Breast epithelium (tissue), 4 donors: Measurements from ENCODE around the gene PIK3R1. TPM values are rescaled to one million over a fixed set of nuclear protein-coding genes. Genes with fewer than 3 reads are reported as not detected.

Source experiments
- DNase-seq, 2 donors: peaks; one replicate each; pipeline ENCODE4 v3.0.0-alpha.2; 2019; ENCODE audit warnings: low spot score in 2 of 2
- H3K27ac ChIP-seq, 2 donors: fragments of 200-600 bp; sonication (generic) in 1 of 2; one replicate each; pipeline ENCODE4 v1.5.1; 2016 to 2019; ENCODE audit warnings: mild to moderate bottlenecking in 1 of 2
- H3K27me3 ChIP-seq, 2 donors: fragments of 200-600 bp; sonication (generic) in 1 of 2; one replicate each; pipeline versions ENCODE4 v1.5.1 to v1.6.0; 2017 to 2019; ENCODE audit warnings: control low read depth in 1 of 2, mild to moderate bottlenecking in 1 of 2
- H3K36me3 ChIP-seq: fragments of 200-600 bp; one replicate; pipeline ENCODE4 v1.5.1; 2019
- H3K4me1 ChIP-seq, 2 donors: fragments of 200-600 bp; sonication (generic); one replicate each; pipeline ENCODE4 v1.5.1; 2016 to 2019; ENCODE audit warnings: control low read depth in 1 of 2
- H3K4me3 ChIP-seq, 3 donors: fragments of 200-600 bp; sonication (generic); 1 replicate in 2 of 3; 2 replicates in 1 of 3; pipeline ENCODE4 v1.5.1; 2016 to 2019; ENCODE audit warnings: mild to moderate bottlenecking in 3 of 3, moderate library complexity in 2 of 3
- H3K9me3 ChIP-seq, 2 donors: fragments of 200-600 bp; sonication (generic) in 1 of 2; one replicate each; pipeline ENCODE4 v1.5.1; 2016 to 2019; ENCODE audit warnings: control low read depth in 1 of 2
- CTCF ChIP-seq, 3 donors: fragments of 450-650 bp; IDR thresholded peaks; one replicate each; pipeline ENCODE4 v1.5.1; 2016 to 2017; ENCODE audit warnings: antibody characterized with exemption in 3 of 3, mild to moderate bottlenecking in 3 of 3, moderate library complexity in 3 of 3
- POLR2A ChIP-seq: fragments of 450-650 bp; IDR thresholded peaks from one replicate; pipeline ENCODE4 v1.6.1; 2016; ENCODE audit warnings: antibody characterized with exemption, mild to moderate bottlenecking, moderate library complexity
- POLR2AphosphoS5 ChIP-seq, 3 donors: sonication (generic); formaldehyde crosslinking; IDR thresholded peaks; one replicate each; pipeline ENCODE4 v1.6.1; 2017; ENCODE audit warnings: antibody characterized with exemption in 3 of 3
- intact Hi-C: fragments of 100-400 bp; cut with DNase I; formaldehyde crosslinking; loops from one replicate; pipeline ENCODE4 v1.15.1; 2023; ENCODE audit warnings: low total_unique reads
- total RNA-seq, 3 donors: library from RNA; depleted of rRNA; stranded (reverse); fragments of >200 nt; gene quantifications; one replicate each; pipeline ENCODE4 v1.1.0, GENCODE V29; 2016

Gene PIK3R1
- total RNA-seq, 3 donors from 2014 or later = 193 to 429 (median 275) TPM

GRCh38 chr5:68214482-68215207, 911 bp upstream of the PIK3R1 start:
- Histone ChIP-seq H3K27ac (peak overlapping the region; percentile 98 to 99), H3K27me3 (no peaks in the 10 kb centered on the region), H3K9me3 (no peaks in the 10 kb centered on the region), H3K4me1 (no peaks in the 10 kb centered on the region), H3K36me3 (no peaks in the 10 kb centered on the region), H3K4me3 (peak overlapping the region; percentile 84 to 98 (median 96))
- intact Hi-C loops = no loop called here
- TF ChIP-seq CTCF (IDR thresholded peaks at IDR 0.05) = no peak
- no peak for TF ChIP-seq POLR2AphosphoS5 (IDR thresholded peaks at IDR 0.05)
- TF ChIP-seq POLR2A = no peak
- DNase-seq = peak in 1 of 2 donors; percentile 25

GRCh38 chr5:68215898-68216244, 315 bp downstream of the PIK3R1 start:
- DNase-seq = no peak
- intact Hi-C loops = no loop called here
- H3K27ac ChIP-seq = peak overlapping the region; percentile 98 to 99
- peak overlapping the region; percentile 84 to 98 (median 96) for H3K4me3 ChIP-seq
- TF ChIP-seq POLR2AphosphoS5 (IDR thresholded peaks at IDR 0.05) = no peak
- TF ChIP-seq POLR2A = no peak
- no peak for TF ChIP-seq CTCF (IDR thresholded peaks at IDR 0.05)
- no peaks in the 10 kb centered on the region for H3K4me1 ChIP-seq
- H3K9me3 ChIP-seq = peaks cover 0 to 5% of the 10 kb centered on the region in 2 donors
- no peaks in the 10 kb centered on the region for H3K27me3 ChIP-seq
- H3K36me3 ChIP-seq = no peaks in the 10 kb centered on the region

GRCh38 chr5:68216245-68217046, 890 bp downstream of the PIK3R1 start:
- peak in 1 of 2 donors; percentile 52 for DNase-seq
- H3K9me3 ChIP-seq = peaks cover 0 to 8% of the 10 kb centered on the region in 2 donors
- H3K4me1 ChIP-seq = no peaks in the 10 kb centered on the region
- intact Hi-C loops = no loop called here
- no peaks in the 10 kb centered on the region for H3K36me3 ChIP-seq
- H3K27ac ChIP-seq = peak overlapping the region; percentile 98 to 99
- peak overlapping the region; percentile 84 to 98 (median 96) for H3K4me3 ChIP-seq
- H3K27me3 ChIP-seq = no peaks in the 10 kb centered on the region
- TF ChIP-seq POLR2AphosphoS5 (IDR thresholded peaks at IDR 0.05) (peak in 1 of 3 donors; percentile 20), CTCF (IDR thresholded peaks at IDR 0.05) (no peak)

GRCh38 chr5:68217047-68217355, 1.4 kb downstream of the PIK3R1 start:
- DNase-seq = no peak
- no peaks in the 10 kb centered on the region for H3K4me1 ChIP-seq
- intact Hi-C loops = no loop called here
- no peaks in the 10 kb centered on the region for H3K36me3 ChIP-seq
- peak overlapping the region; percentile 84 to 98 (median 96) for H3K4me3 ChIP-seq
- no peaks in the 10 kb centered on the region for H3K27me3 ChIP-seq
- TF ChIP-seq POLR2AphosphoS5 (IDR thresholded peaks at IDR 0.05) (no peak), CTCF (IDR thresholded peaks at IDR 0.05) (no peak), POLR2A (no peak)
- H3K9me3 ChIP-seq = peaks cover 0 to 8% of the 10 kb centered on the region in 2 donors
- peak overlapping the region; percentile 98 to 99 for H3K27ac ChIP-seq

- no peak for DNase-seq
- no peaks in the 10 kb centered on the region for H3K4me1 ChIP-seq
- peak overlapping the region; percentile 98 to 99 for H3K27ac ChIP-seq
- H3K27me3 ChIP-seq = no peaks in the 10 kb centered on the region
- no peaks in the 10 kb centered on the region for H3K36me3 ChIP-seq
- H3K4me3 ChIP-seq = peak overlapping the region; percentile 84 to 98 (median 96)
- intact Hi-C loops = no loop called here
- TF ChIP-seq POLR2AphosphoS5 (IDR thresholded peaks at IDR 0.05) (no peak), POLR2A (no peak), CTCF (IDR thresholded peaks at IDR 0.05) (no peak)
- peaks cover 0 to 8% of the 10 kb centered on the region in 2 donors for H3K9me3 ChIP-seq
Observed at GRCh38 chr5:68217528-68217927, 2.0 kb downstream of the PIK3R1 start.
